NCI-H345 (cell line): ENCODE data around the gene HHIPL1.
A peak's percentile ranks its signal among the peaks of the same experiment; 100 is the strongest.

Experiments used
- DNase-seq: peaks from one replicate; lab custom pipeline; 2025; lab: John Stamatoyannopoulos, UW

HHIPL1 gene

GRCh38 chr14:99716850-99717681 lies 72.1 kb downstream of the HHIPL1 start:
- DNase-seq: no peak

DNA sequence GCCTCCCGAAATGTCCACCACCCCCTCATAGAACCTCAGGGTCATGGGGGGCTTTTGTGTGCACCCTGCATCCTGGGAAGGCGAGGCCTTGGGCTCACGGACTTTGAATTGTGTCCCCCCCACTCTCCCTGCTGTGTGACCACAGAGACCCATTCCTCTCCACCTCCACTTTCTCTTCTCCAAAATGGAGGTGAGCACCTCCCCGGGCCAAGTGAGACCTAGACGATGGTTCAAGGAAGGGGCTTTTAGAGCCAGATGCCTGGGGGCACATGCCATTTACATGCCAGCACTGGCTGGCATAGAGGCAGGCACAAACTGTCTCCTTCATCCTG lies 72.7 kb downstream of the HHIPL1 start:
- DNase-seq: no peak

GRCh38 chr14:99718031-99718810 lies 73.3 kb downstream of the HHIPL1 start:
- peak; percentile 29 for DNase-seq

- no peak for DNase-seq
Measured at GRCh38 chr14:99718811-99719192, 73.9 kb downstream of the HHIPL1 start.

GRCh38 chr14:99720941-99721791 lies 76.2 kb downstream of the HHIPL1 start:
- DNase-seq: no peak

- DNase-seq: no peak
Measured at GRCh38 chr14:99721792-99722516, 77.0 kb downstream of the HHIPL1 start.

- no peak for DNase-seq
Measured at GRCh38 chr14:99722741-99723140, 77.8 kb downstream of the HHIPL1 start.

DNA sequence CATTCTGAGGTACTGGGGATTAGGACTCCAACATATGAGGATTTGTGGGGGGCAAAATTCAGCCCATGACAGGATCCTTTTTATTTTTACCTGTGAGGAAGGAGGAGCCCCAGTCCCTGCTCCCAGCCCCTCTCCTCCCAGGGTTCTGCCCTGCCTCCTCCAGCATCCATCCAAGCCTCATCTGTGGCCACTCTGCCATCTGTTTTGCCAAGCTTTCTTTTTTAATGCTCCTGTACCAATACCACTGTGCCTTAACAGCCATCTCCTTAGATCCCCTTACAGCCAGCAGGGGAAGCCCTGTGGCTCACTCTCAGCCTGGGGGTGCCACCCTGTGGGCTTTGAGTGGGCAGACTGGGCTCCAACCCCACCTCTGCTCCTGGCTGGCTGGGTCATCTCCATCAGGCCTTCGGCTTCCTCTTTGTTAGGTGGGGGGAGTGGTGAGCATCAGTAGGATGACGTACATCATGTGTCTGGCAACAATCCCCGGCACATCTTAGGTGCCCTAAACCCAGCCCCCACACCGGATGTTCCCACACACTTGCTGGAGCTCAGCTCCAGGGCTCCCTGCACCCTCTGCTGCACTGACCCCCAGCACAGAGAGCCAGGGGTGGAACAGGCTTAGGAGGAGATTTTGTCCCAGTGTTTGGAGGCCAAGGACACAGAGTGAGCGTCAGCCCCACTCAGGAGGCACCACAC lies 79.4 kb downstream of the HHIPL1 start:
- DNase-seq: no peak

DNA sequence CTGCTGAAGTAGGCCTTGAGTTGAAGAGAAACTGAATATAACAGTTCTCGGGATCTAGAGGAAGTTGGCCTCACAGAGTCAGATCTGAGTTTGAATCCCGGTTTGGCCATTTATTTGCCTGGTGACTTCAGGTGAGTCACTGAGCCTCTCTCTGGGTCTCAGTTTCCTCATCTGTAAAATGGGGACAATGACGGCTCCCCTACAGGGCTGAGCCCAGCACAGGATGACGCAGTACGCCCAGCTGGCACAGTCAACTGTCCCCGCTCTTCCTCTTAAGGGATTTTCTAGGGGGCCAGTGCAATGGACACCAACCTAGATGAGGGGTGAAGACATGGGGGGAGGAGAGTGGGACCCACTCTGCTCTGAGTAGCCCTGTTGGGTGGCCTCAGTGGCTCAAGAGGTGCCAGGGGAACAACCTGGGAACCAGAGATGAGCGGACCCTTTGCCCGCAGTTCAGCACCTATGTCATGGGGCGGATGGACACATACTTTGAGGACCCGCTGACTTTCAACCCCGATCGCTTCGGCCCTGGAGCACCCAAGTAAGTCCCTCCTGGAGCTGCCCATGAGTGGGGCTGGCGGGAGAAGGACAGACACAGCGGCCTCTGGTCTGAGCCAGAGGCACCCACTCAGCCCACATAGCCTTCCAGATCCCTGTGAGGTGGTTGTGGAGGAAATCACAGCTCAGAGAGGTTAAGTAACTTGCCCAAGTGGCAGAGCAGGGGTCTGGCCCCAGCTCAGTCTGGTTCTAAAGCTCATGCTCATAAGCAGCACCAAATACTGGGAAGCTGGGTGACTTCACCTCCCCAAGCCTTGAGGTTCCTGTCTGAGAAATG lies 80.2 kb downstream of the HHIPL1 start:
- DNase-seq: no peak

DNA sequence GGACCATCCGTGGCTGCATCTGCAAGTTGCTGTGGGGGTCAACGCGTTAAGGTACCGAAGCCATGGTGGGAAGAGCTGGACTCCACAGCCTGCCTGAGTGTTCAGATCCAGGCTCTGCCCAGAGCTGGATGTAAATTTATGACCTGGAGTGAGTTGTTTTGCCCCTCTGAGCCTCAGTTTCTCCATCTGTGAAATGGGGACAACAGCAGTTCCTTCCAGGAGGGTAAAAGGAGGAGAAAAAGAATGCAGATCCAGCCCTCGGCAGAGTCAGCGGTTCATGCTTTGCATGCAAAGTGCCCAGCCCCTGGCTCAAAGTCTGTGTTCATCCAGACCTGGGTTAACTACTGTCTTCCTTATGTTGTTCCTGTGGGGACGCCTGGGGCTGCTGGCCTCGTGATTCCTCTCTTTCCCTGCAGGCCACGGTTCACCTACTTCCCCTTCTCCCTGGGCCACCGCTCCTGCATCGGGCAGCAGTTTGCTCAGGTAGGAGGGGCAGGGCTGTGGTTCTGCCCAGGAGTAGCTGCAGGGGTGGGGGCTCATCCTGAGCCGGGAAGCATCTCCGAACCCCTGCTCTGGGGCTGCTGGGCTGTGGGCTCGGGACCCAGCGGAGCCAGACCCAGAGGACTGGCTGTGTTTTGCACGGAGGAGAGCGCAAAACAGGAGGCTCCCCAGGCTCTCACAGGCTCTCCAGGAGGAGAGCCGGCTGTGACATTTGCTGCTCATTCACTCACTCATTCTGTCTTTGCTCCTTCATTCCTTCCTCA lies 81.0 kb downstream of the HHIPL1 start:
- no peak for DNase-seq

DNA sequence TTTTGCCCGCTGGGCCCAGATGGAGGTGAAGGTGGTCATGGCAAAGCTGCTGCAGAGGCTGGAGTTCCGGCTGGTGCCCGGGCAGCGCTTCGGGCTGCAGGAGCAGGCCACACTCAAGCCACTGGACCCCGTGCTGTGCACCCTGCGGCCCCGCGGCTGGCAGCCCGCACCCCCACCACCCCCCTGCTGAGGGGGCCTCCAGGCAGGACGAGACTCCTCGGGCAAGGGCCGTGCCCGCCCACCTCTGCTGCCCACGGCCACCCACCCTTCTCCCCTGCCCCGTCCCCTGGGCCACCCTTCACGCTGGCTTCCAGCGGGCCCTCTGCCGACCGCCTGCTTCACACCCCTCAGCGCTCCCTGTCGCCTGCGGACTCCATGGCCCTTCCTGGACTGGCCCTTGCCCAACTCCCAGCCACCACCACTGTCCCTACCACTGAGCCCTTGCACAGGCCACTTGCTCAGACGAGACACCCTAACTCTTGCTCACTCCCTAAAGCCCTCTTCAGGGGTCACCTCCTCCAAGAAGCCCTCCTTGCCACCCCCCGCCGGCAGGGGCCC lies 81.7 kb downstream of the HHIPL1 start:
- DNase-seq: no peak

GRCh38 chr14:99727096-99727870 lies 82.4 kb downstream of the HHIPL1 start:
- DNase-seq: no peak

DNA sequence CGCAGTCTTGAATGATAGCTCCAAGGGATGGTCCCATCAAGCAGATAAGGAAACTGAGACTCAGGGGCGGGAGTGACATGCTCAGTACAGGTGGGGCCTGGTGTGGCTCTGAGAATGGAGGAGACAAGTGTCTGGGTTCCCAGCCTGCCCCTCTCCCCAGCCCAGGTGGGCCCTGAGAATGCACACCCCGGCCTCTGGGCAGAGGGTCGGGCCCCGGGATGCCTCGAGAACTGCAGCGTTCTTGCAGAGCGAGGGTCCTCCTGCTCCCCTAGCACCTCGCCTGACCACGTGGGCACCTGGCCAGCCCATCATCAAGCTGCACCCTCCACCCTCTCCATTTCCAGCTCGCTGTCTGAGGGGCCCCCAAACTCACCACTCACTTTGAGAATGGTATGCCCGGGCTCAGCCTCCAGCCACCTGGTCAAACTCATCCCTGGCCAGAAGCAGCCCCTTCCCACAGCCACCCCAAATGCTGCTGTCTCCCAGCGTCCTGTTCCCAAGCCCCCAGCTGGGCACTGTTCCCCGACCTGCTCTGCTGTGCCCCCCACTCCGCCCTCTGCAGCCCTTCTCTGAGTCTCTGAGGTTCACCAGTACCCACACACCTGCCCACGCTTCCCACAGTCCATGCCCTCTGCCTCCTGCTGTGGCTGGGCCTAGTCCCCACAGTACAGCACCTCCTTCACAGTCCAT lies 83.4 kb downstream of the HHIPL1 start:
- DNase-seq: no peak

DNA sequence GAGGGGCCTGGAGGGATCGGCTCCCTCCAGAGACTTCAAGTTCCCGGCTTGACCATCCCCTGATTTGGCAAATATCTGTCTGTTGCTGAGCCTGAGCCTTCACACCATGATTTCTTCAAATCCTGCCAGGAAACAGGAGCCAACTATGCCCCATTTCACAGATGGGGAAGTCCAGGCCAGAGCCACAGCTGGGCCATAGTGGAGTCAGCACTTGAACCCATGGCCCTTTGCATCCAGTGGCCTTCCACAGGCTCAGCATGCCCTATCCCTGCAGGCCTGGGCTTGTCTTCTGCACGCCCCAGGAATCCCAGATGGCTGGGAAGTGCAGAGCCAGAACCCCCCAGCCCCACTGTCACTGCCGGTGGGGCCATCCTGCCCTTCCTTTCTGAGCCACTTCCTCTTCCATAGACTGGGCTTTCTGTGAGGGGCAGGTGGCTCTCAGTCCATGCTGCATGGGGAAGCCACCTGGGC lies 84.1 kb downstream of the HHIPL1 start:
- DNase-seq: no peak
